IMR-90 (cell line): Measurements from ENCODE around the gene HMHB1. TPM values are rescaled to one million over a fixed set of nuclear protein-coding genes. Genes with fewer than 3 reads are reported as not detected.

ENCODE experiments used
- ATAC-seq: fragments of 200-7000 bp; cut with Tn5 transposase; 2 replicates; pipeline ENCODE4 v1.9.1; 2020; ENCODE audit warnings: low read depth, mild to moderate bottlenecking, moderate library complexity
- BruUV-seq: library from RNA; stranded (reverse); fragments of 400-500 nt; replicated peaks from 2 replicates; lab custom pipeline; 2021; lab: Mats Ljungman, UMichigan
- CTCF ChIA-PET: fragments of 300-600 bp; formaldehyde crosslinking; extraction: SDS; loops from one replicate; lab custom pipeline; 2021; ENCODE audit warnings: antibody characterized with exemption; lab: Yijun Ruan, JAX
- POLR2A ChIA-PET: fragments of 300-600 bp; sonication (Branson Sonifier 250); formaldehyde crosslinking; loops from one replicate; lab custom pipeline; 2022; ENCODE audit warnings: antibody characterized with exemption; ENCODE audit not compliant: unreplicated experiment; lab: Charles Lee
- DNase-seq: peaks from one replicate; pipeline ENCODE4 v3.0.0; 2013
- H2AFZ ChIP-seq: replicated peaks from 2 replicates; pipeline ENCODE3; 2013; ENCODE audit warnings: low read length, mild to moderate bottlenecking; ENCODE audit not compliant: poor library complexity
- H2AK5ac ChIP-seq: 2 replicates; pipeline ENCODE4 v1.6.1; 2013; ENCODE audit warnings: low read depth, low read length, inconsistent platforms
- H2AK9ac ChIP-seq: replicated peaks from 2 replicates; pipeline ENCODE3; 2013; ENCODE audit warnings: mild to moderate bottlenecking, low read depth, low read length, moderate library complexity; ENCODE audit not compliant: poor library complexity
- H2BK120ac ChIP-seq: 2 replicates; pipeline ENCODE4 v1.6.1; 2013; ENCODE audit warnings: low read depth, low read length, inconsistent platforms
- H2BK15ac ChIP-seq: 3 replicates; pipeline ENCODE4 v1.6.1; 2013; ENCODE audit warnings: low read depth, low read length, inconsistent platforms
- H2BK20ac ChIP-seq: 2 replicates; pipeline ENCODE4 v1.6.1; 2013; ENCODE audit warnings: low read depth, mild to moderate bottlenecking, inconsistent platforms, low read length, moderate library complexity
- H2BK5ac ChIP-seq: 2 replicates; pipeline ENCODE4 v1.6.1; 2013; ENCODE audit warnings: mild to moderate bottlenecking, low read depth, low read length, inconsistent platforms; ENCODE audit not compliant: poor library complexity, severe bottlenecking
- H3K14ac ChIP-seq: replicated peaks from 2 replicates; pipeline ENCODE4 v1.6.1; 2013; ENCODE audit warnings: low read depth, low read length, inconsistent platforms
- H3K18ac ChIP-seq: 2 replicates; pipeline ENCODE4 v1.6.1; 2013; ENCODE audit warnings: low read depth, low read length, control low read depth
- H3K23ac ChIP-seq: 2 replicates; pipeline ENCODE4 v1.6.1; 2013; ENCODE audit warnings: low read depth, low read length, inconsistent platforms
- H3K27ac ChIP-seq: 2 replicates; pipeline ENCODE4 v1.5.1; 2013; ENCODE audit warnings: mild to moderate bottlenecking, control low read depth, low read length; ENCODE audit not compliant: insufficient read depth
- H3K27me3 ChIP-seq: 2 replicates; pipeline ENCODE4 v1.6.1; 2013; ENCODE audit warnings: low read length; ENCODE audit not compliant: control insufficient read depth, insufficient read depth
- H3K36me3 ChIP-seq: 2 replicates; pipeline ENCODE4 v1.6.1; 2013; ENCODE audit warnings: low read length, mixed read lengths; ENCODE audit not compliant: control insufficient read depth, insufficient read depth
- H3K4ac ChIP-seq: 2 replicates; pipeline ENCODE4 v1.6.1; 2013; ENCODE audit warnings: low read depth, low read length, inconsistent platforms
- H3K4me1 ChIP-seq: 2 replicates; pipeline ENCODE4 v1.6.1; 2013; ENCODE audit warnings: low read length, mixed read lengths; ENCODE audit not compliant: control insufficient read depth, insufficient read depth
- H3K4me2 ChIP-seq: 2 replicates; pipeline ENCODE4 v1.6.1; 2013; ENCODE audit warnings: low read depth, mild to moderate bottlenecking, control low read depth, low read length, moderate library complexity
- H3K4me3 ChIP-seq: 2 replicates; pipeline ENCODE4 v1.5.1; 2013; ENCODE audit warnings: low read depth, mild to moderate bottlenecking, control low read depth, low read length, moderate library complexity; ENCODE audit not compliant: insufficient read depth
- H3K56ac ChIP-seq: 2 replicates; pipeline ENCODE4 v1.6.1; 2013; ENCODE audit warnings: low read length, inconsistent platforms; ENCODE audit not compliant: insufficient read depth; ENCODE audit errors: extremely low read depth
- H3K79me1 ChIP-seq, 2 experiments: 2 replicates each; pipeline ENCODE4 v1.6.1; 2013; ENCODE audit warnings: low read length in 2 of 2, inconsistent platforms in 1 of 2, low read depth in 1 of 2
- H3K9ac ChIP-seq: 2 replicates; pipeline ENCODE4 v1.6.1; 2013; ENCODE audit warnings: low read depth, low read length, control low read depth
- H3K9me1 ChIP-seq: 2 replicates; pipeline ENCODE4 v1.6.1; 2013; ENCODE audit warnings: low read length, inconsistent platforms; ENCODE audit not compliant: insufficient read depth
- H3K9me3 ChIP-seq: 2 replicates; pipeline ENCODE4 v1.6.1; 2013; ENCODE audit warnings: low read length; ENCODE audit not compliant: control insufficient read depth, insufficient read depth
- H4K20me1 ChIP-seq: 2 replicates; pipeline ENCODE4 v1.6.1; 2013; ENCODE audit warnings: low read length, inconsistent platforms; ENCODE audit not compliant: insufficient read depth
- H4K5ac ChIP-seq: 2 replicates; pipeline ENCODE4 v1.6.1; 2013; ENCODE audit warnings: mild to moderate bottlenecking, low read depth, low read length, control low read depth
- H4K8ac ChIP-seq, 2 experiments: 2 replicates each; pipeline ENCODE4 v1.6.1; 2013; ENCODE audit warnings: low read depth in 2 of 2, low read length in 2 of 2, control low read depth in 1 of 2, inconsistent platforms in 1 of 2
- H4K91ac ChIP-seq: 2 replicates; pipeline ENCODE4 v1.6.1; 2013; ENCODE audit warnings: low read depth, low read length, inconsistent platforms; ENCODE audit not compliant: insufficient read depth
- BHLHE40 ChIP-seq: fragments of 150-350 bp; IDR thresholded peaks from 2 replicates; pipeline ENCODE4 v1.6.1; 2016; ENCODE audit warnings: mild to moderate bottlenecking, low read depth, low read length
- CEBPB ChIP-seq: IDR thresholded peaks from 2 replicates; pipeline ENCODE4 v1.6.1; 2012; ENCODE audit warnings: low read depth, low read length, improper control_type of control experiment
- CHD1 ChIP-seq: IDR thresholded peaks from 2 replicates; pipeline ENCODE4 v1.6.1; 2012; ENCODE audit warnings: low read depth, low read length, improper control_type of control experiment
- CTCF ChIP-seq: conservative IDR thresholded peaks from 2 replicates; pipeline ENCODE4 v1.5.1; 2012; ENCODE audit warnings: mild to moderate bottlenecking, low read depth, low read length, improper control_type of control experiment
- ELK1 ChIP-seq: fragments of 150-350 bp; IDR thresholded peaks from 2 replicates; pipeline ENCODE4 v1.6.1; 2016; ENCODE audit warnings: low read depth, mild to moderate bottlenecking, low read length, moderate library complexity, borderline replicate concordance
- FOS ChIP-seq: fragments of 150-350 bp; IDR thresholded peaks from 2 replicates; pipeline ENCODE4 v1.6.1; 2016; ENCODE audit warnings: low read depth, low read length
- MAFK ChIP-seq: IDR thresholded peaks from 2 replicates; pipeline ENCODE4 v1.6.1; 2012; ENCODE audit warnings: low read depth, low read length, improper control_type of control experiment
- MAZ ChIP-seq: IDR thresholded peaks from 2 replicates; pipeline ENCODE4 v1.6.1; 2012; ENCODE audit warnings: low read depth, mild to moderate bottlenecking, low read length, improper control_type of control experiment, moderate library complexity, borderline replicate concordance
- MXI1 ChIP-seq: IDR thresholded peaks from 2 replicates; pipeline ENCODE4 v1.6.1; 2012; ENCODE audit warnings: low read depth, mild to moderate bottlenecking, low read length, moderate library complexity, borderline replicate concordance
- NFE2L2 ChIP-seq: fragments of 150-350 bp; IDR thresholded peaks from 2 replicates; pipeline ENCODE4 v1.6.1; 2016; ENCODE audit warnings: low read depth, mild to moderate bottlenecking, low read length
- POLR2A ChIP-seq: IDR thresholded peaks from 2 replicates; pipeline ENCODE4 v1.6.1; 2012; ENCODE audit warnings: mild to moderate bottlenecking, low read depth, low read length
- RAD21 ChIP-seq: IDR thresholded peaks from 2 replicates; pipeline ENCODE4 v1.6.1; 2012; ENCODE audit warnings: low read length, improper control_type of control experiment
- RCOR1 ChIP-seq: IDR thresholded peaks from 2 replicates; pipeline ENCODE4 v1.6.1; 2012; ENCODE audit warnings: mild to moderate bottlenecking, low read length, improper control_type of control experiment; ENCODE audit not compliant: insufficient replicate concordance
- RFX5 ChIP-seq: IDR thresholded peaks from 2 replicates; pipeline ENCODE4 v1.8.0; 2012; ENCODE audit warnings: low read depth, mild to moderate bottlenecking, low read length, moderate library complexity
- SMC3 ChIP-seq: fragments of 150-350 bp; IDR thresholded peaks from 2 replicates; pipeline ENCODE4 v1.6.1; 2016; ENCODE audit warnings: low read depth, mild to moderate bottlenecking, antibody characterized with exemption, low read length, moderate library complexity
- USF2 ChIP-seq: fragments of 150-350 bp; IDR thresholded peaks from 2 replicates; pipeline ENCODE4 v1.6.1; 2017; ENCODE audit warnings: mild to moderate bottlenecking, antibody characterized with exemption, low read length, low read depth
- WGBS, 2 experiments: methylation state at CpG; one replicate each; pipeline versions ENCODE4 v1.1.5 to v1.1.7; 2013; ENCODE audit warnings: missing lambda C conversion rate in 2 of 2; ENCODE audit not compliant: insufficient read length in 1 of 2; ENCODE audit errors: extremely low coverage in 2 of 2; 5-methylcytosine and 5-hydroxymethylcytosine counted together
- dilution Hi-C: fragments of 300-500 bp; cut with HindIII; formaldehyde crosslinking; loops from one replicate; pipeline ENCODE4 v1.14.3; 2018; ENCODE audit warnings: low sequenced_read_pairs; ENCODE audit not compliant: unreplicated experiment
- in situ Hi-C: fragments of 300-500 bp; cut with MboI; formaldehyde crosslinking; loops from 3 replicates; pipeline ENCODE4 v1.14.3; 2019; ENCODE audit warnings: low sequenced_read_pairs, inconsistent platforms, mixed read lengths
- intact Hi-C: fragments of 100-400 bp; cut with micrococcal nuclease; formaldehyde crosslinking; loops from 2 replicates; pipeline ENCODE4 v1.10.0; 2022
- polyA plus RNA-seq, 3 experiments: library from polyadenylated mRNA; depleted of rRNA; stranded (reverse); fragments of >200 nt; gene quantifications; 2 replicates each; pipeline ENCODE4 v1.2.3, GENCODE V29; 2012; ENCODE audit warnings: low replicate concordance in 1 of 3
- total RNA-seq: library from RNA; depleted of rRNA; stranded (reverse); fragments of >200 nt; gene quantifications from 2 replicates; pipeline ENCODE4 v1.2.3, GENCODE V29; 2012

HMHB1 gene
- total and polyA plus RNA-seq, 2 of the 4 experiments (the other 2 are of a cell fraction), result not detected

- POLR2A ChIA-PET, result no interaction called here
- CTCF ChIA-PET, result no interaction called here
- H3K9ac ChIP-seq, result no peak overlapping the region
- H3K23ac ChIP-seq, result no peak overlapping the region
- no peak overlapping the region for H3K56ac ChIP-seq
- DNase-seq (no peak), ATAC-seq (peak; percentile 24)
- no peak overlapping the region for H4K8ac ChIP-seq
- H3K4me3 ChIP-seq, result no peak overlapping the region
- H4K20me1 ChIP-seq, result no peaks in the 10 kb centered on the region
- H2AK9ac ChIP-seq, result no peak overlapping the region
- H3K9me3 ChIP-seq, result no peaks in the 10 kb centered on the region
- no peak overlapping the region for H2AFZ ChIP-seq
- H3K36me3 ChIP-seq, result no peaks in the 10 kb centered on the region
- dilution Hi-C loops (no loop called here), in situ Hi-C loops (no loop called here), intact Hi-C loops (no loop called here)
- H4K91ac ChIP-seq, result no peak overlapping the region
- no peak overlapping the region for H2AK5ac ChIP-seq
- BruUV-seq, result no TSS peak
- H2BK120ac ChIP-seq, result no peak overlapping the region
- no peak overlapping the region for H2BK15ac ChIP-seq
- H3K4me1 ChIP-seq, result peaks cover 5% of the 10 kb centered on the region; the same call in 1 of the 2 replicates
- H3K79me1 ChIP-seq, result no peaks in the 10 kb centered on the region
- WGBS, 2 experiments, result no CpG with 5 or more reads among the region's 2 CpGs
- H4K5ac ChIP-seq, result no peak overlapping the region
- H3K4me2 ChIP-seq, result no peak overlapping the region
- H2BK5ac ChIP-seq, result no peak overlapping the region
- TF ChIP-seq CEBPB, result no peak
- TF ChIP-seq POLR2A, result no peak
- no peak for TF ChIP-seq SMC3
- TF ChIP-seq USF2, result no peak
- no peak for TF ChIP-seq RFX5
- TF ChIP-seq BHLHE40, result no peak
- TF ChIP-seq MAZ, result no peak
- TF ChIP-seq CTCF, result no peak
- TF ChIP-seq FOS, result no peak
- no peak for TF ChIP-seq NFE2L2
- TF ChIP-seq RCOR1, result no peak
- TF ChIP-seq MAFK, result no peak
- TF ChIP-seq CHD1, result no peak
- no peak for TF ChIP-seq MXI1
- TF ChIP-seq ELK1, result no peak
- no peak for TF ChIP-seq RAD21
- no peak overlapping the region for H2BK20ac ChIP-seq
- H3K18ac ChIP-seq, result no peak overlapping the region
- H3K9me1 ChIP-seq, result no peaks in the 10 kb centered on the region
- no peak overlapping the region for H3K14ac ChIP-seq
- no peak overlapping the region for H3K27ac ChIP-seq
- no peak overlapping the region for H3K4ac ChIP-seq
- no peaks in the 10 kb centered on the region for H3K27me3 ChIP-seq
Observed at GRCh38 chr5:143793249-143793648, 18.7 kb upstream of the HMHB1 start.
